ENCODE results near the gene C11orf98. TPM values are rescaled to one million over a fixed set of nuclear protein-coding genes. Genes with fewer than 3 reads are reported as not detected.
"Not testable (repeated sequence)": the region's sequence is repeated elsewhere in the genome, so short reads cannot be mapped to it uniquely, and the experiment has no call there.

Gene C11orf98
- total and polyA plus RNA-seq, 2 donors (not counting 1 experiment from before 2014, with no cell fraction given), result 33.4 to 38.2 TPM

DNA sequence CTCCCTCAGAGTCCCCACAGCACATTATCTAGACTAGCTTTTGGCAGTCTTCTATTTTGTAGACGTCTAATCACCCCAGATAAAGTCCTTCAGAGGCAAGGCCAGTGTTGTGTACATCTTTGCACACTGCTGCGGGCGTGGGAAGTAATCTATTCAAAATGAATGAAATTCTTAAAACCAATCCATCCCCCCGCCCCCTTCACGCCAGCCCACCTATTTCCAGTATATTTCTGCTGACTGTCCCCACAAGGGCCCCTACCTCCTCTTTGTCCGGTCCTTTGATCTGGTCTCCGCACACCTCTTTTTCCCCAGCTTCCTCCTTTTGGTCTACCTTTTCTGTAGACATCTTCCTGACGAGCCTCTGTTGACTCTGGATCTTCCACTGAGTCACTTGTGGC lies 41.8 kb upstream of the C11orf98 start:
- H4K20me1 ChIP-seq (ENCODE audit: control insufficient read depth, extremely low read depth, insufficient read depth, low read length), result no peaks in the 10 kb centered on the region
- H2AFZ ChIP-seq (ENCODE audit: low read length), result no peak overlapping the region
- no peak overlapping the region for H3K9ac ChIP-seq (ENCODE audit: insufficient read depth, low read length)
- H3K79me2 ChIP-seq (ENCODE audit: control insufficient read depth, insufficient read depth, low read length), result no peaks in the 10 kb centered on the region
- peaks cover 13% of the 10 kb centered on the region for H3K36me3 ChIP-seq (ENCODE audit: control insufficient read depth, insufficient read depth, low read length)
- peaks cover 24% of the 10 kb centered on the region for H3K4me1 ChIP-seq (ENCODE audit: control insufficient read depth, extremely low read depth, insufficient read depth, low read length)
- TF ChIP-seq EZH2 (IDR thresholded peaks at IDR 0.05; ENCODE audit: low read length, missing control alignments) (no peak), CTCF (conservative IDR thresholded peaks at IDR 0.05 in 1 of 2, IDR thresholded peaks at IDR 0.05 in 1 of 2; ENCODE audit: low read depth in 1 of 2, low read length in 2 of 2) (no peak)
- peak overlapping the region; percentile 79 for H3K4me2 ChIP-seq (ENCODE audit: extremely low read depth, insufficient read depth, low read length)
- DNase-seq (ENCODE audit: low read depth in 2 of 2), result no peak
- H3K9me3 ChIP-seq (ENCODE audit: control insufficient read depth, insufficient read depth, low read depth, low read length), result no peaks in the 10 kb centered on the region
- no peaks in the 10 kb centered on the region for H3K27me3 ChIP-seq (ENCODE audit: control insufficient read depth, insufficient read depth, low read length)
- no peak overlapping the region for H3K27ac ChIP-seq (ENCODE audit: insufficient read depth, low read length)
- peak overlapping the region in 2 of 4 experiments; percentile 49 to 72 for H3K4me3 ChIP-seq (replicated peaks in 1 of 4; ENCODE audit: control extremely low read depth in 1 of 4, insufficient read depth in 1 of 4, low read depth in 3 of 4, low read length in 4 of 4)

GRCh38 chr11:62705880-62706849 lies 41.2 kb upstream of the C11orf98 start:
- Histone ChIP-seq H3K4me1 (ENCODE audit: control insufficient read depth, extremely low read depth, insufficient read depth, low read length) (peaks cover 24% of the 10 kb centered on the region), H3K36me3 (ENCODE audit: control insufficient read depth, insufficient read depth, low read length) (peaks cover 11% of the 10 kb centered on the region), H3K9ac (ENCODE audit: insufficient read depth, low read length) (peak overlapping the region; percentile 79), H4K20me1 (ENCODE audit: control insufficient read depth, extremely low read depth, insufficient read depth, low read length) (no peaks in the 10 kb centered on the region), H3K27ac (ENCODE audit: insufficient read depth, low read length) (peak overlapping the region; percentile 96), H3K9me3 (ENCODE audit: control insufficient read depth, insufficient read depth, low read depth, low read length) (no peaks in the 10 kb centered on the region), H3K27me3 (ENCODE audit: control insufficient read depth, insufficient read depth, low read length) (no peaks in the 10 kb centered on the region), H3K79me2 (ENCODE audit: control insufficient read depth, insufficient read depth, low read length) (no peaks in the 10 kb centered on the region), H3K4me2 (ENCODE audit: extremely low read depth, insufficient read depth, low read length) (peak overlapping the region; percentile 98), H2AFZ (ENCODE audit: low read length) (peak overlapping the region; percentile 82), H3K4me3 (replicated peaks in 1 of 4; ENCODE audit: control extremely low read depth in 1 of 4, insufficient read depth in 1 of 4, low read depth in 3 of 4, low read length in 4 of 4) (peak overlapping the region; percentile 72 to 82 (median 80))
- DNase-seq (ENCODE audit: low read depth in 2 of 2), result peak; percentile 92 to 94
- TF ChIP-seq EZH2 (IDR thresholded peaks at IDR 0.05; ENCODE audit: low read length, missing control alignments) (no peak), CTCF (conservative IDR thresholded peaks at IDR 0.05 in 1 of 2, IDR thresholded peaks at IDR 0.05 in 1 of 2; ENCODE audit: low read depth in 1 of 2, low read length in 2 of 2) (no peak)

DNA sequence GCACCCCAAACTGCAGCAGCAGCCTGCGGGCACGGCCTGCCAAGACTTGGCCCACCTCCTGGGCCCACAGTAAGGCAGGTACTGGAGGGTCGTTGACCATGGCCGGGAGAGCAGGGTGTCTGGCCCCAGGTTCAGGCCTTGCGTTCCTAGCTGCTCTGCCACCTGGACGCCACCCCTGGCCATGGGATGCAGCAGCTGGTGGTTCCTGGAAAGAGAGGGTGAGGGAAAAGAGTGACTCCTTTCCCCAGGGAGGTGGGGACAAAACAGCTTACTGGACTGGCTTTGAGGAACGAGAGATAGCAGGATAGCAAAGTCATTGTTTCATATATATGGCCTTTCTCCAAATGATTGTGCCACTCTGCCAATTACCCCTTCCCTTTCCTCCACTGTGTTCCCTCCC lies 40.4 kb upstream of the C11orf98 start:
- H3K27me3 ChIP-seq (ENCODE audit: control insufficient read depth, insufficient read depth, low read length), result no peaks in the 10 kb centered on the region
- H3K9ac ChIP-seq (ENCODE audit: insufficient read depth, low read length), result peak overlapping the region; percentile 79
- H3K36me3 ChIP-seq (ENCODE audit: control insufficient read depth, insufficient read depth, low read length), result peaks cover 7% of the 10 kb centered on the region
- no peaks in the 10 kb centered on the region for H3K9me3 ChIP-seq (ENCODE audit: control insufficient read depth, insufficient read depth, low read depth, low read length)
- peak overlapping the region; percentile 72 to 82 (median 80) for H3K4me3 ChIP-seq (replicated peaks in 1 of 4; ENCODE audit: control extremely low read depth in 1 of 4, insufficient read depth in 1 of 4, low read depth in 3 of 4, low read length in 4 of 4)
- H3K27ac ChIP-seq (ENCODE audit: insufficient read depth, low read length), result peak overlapping the region; percentile 96
- TF ChIP-seq CTCF (conservative IDR thresholded peaks at IDR 0.05 in 1 of 2, IDR thresholded peaks at IDR 0.05 in 1 of 2; ENCODE audit: low read depth in 1 of 2, low read length in 2 of 2), result no peak
- no peak for TF ChIP-seq EZH2 (IDR thresholded peaks at IDR 0.05; ENCODE audit: low read length, missing control alignments)
- H4K20me1 ChIP-seq (ENCODE audit: control insufficient read depth, extremely low read depth, insufficient read depth, low read length), result no peaks in the 10 kb centered on the region
- H3K4me2 ChIP-seq (ENCODE audit: extremely low read depth, insufficient read depth, low read length), result peak overlapping the region; percentile 98
- DNase-seq (ENCODE audit: low read depth in 2 of 2), result peak in 1 of 2 donors; percentile 20
- peak overlapping the region; percentile 82 for H2AFZ ChIP-seq (ENCODE audit: low read length)
- H3K79me2 ChIP-seq (ENCODE audit: control insufficient read depth, insufficient read depth, low read length), result no peaks in the 10 kb centered on the region
- peaks cover 23% of the 10 kb centered on the region for H3K4me1 ChIP-seq (ENCODE audit: control insufficient read depth, extremely low read depth, insufficient read depth, low read length)

- not testable (repeated sequence) for H3K4me2 ChIP-seq (ENCODE audit: extremely low read depth, insufficient read depth, low read length); H3K27ac ChIP-seq (ENCODE audit: insufficient read depth, low read length); H3K79me2 ChIP-seq (ENCODE audit: control insufficient read depth, insufficient read depth, low read length); H3K9me3 ChIP-seq (ENCODE audit: control insufficient read depth, insufficient read depth, low read depth, low read length); H3K4me3 ChIP-seq (replicated peaks in 1 of 4; ENCODE audit: control extremely low read depth in 1 of 4, insufficient read depth in 1 of 4, low read depth in 3 of 4, low read length in 4 of 4); H3K27me3 ChIP-seq (ENCODE audit: control insufficient read depth, insufficient read depth, low read length); H2AFZ ChIP-seq (ENCODE audit: low read length); DNase-seq (ENCODE audit: low read depth in 2 of 2); H4K20me1 ChIP-seq (ENCODE audit: control insufficient read depth, extremely low read depth, insufficient read depth, low read length); H3K36me3 ChIP-seq (ENCODE audit: control insufficient read depth, insufficient read depth, low read length); H3K9ac ChIP-seq (ENCODE audit: insufficient read depth, low read length)
- H3K4me1 ChIP-seq (ENCODE audit: control insufficient read depth, extremely low read depth, insufficient read depth, low read length), result peaks cover 19% of the 10 kb centered on the region
These were observed 38.9 kb upstream of the C11orf98 start for GRCh38 chr11:62703921-62704320.
